Ishikawa (cell line): ENCODE data around the gene ENOX1.

Experiments used
- CEBPB ChIP-seq: IDR thresholded peaks from 2 replicates; pipeline ENCODE4 v1.6.1; 2012
- CREB1 ChIP-seq: IDR thresholded peaks from 2 replicates; pipeline ENCODE4 v1.6.1; 2012; ENCODE audit warnings: low read depth
- EGR1 ChIP-seq: IDR thresholded peaks from 2 replicates; pipeline ENCODE4 v1.6.1; 2012
- EP300 ChIP-seq: IDR thresholded peaks from 2 replicates; pipeline ENCODE4 v1.6.1; 2012; ENCODE audit warnings: borderline replicate concordance
- FOXM1 ChIP-seq: IDR thresholded peaks from 2 replicates; pipeline ENCODE4 v1.6.1; 2012; ENCODE audit warnings: low read depth, borderline replicate concordance
- MAX ChIP-seq: IDR thresholded peaks from 2 replicates; pipeline ENCODE4 v1.6.1; 2012
- NFIC ChIP-seq: IDR thresholded peaks from 2 replicates; pipeline ENCODE4 v1.6.1; 2012
- RAD21 ChIP-seq: IDR thresholded peaks from 2 replicates; pipeline ENCODE4 v1.6.1; 2012; ENCODE audit warnings: low read depth
- REST ChIP-seq: IDR thresholded peaks from 2 replicates; pipeline ENCODE4 v1.6.1; 2012; ENCODE audit warnings: low read depth, mild to moderate bottlenecking
- TAF1 ChIP-seq: IDR thresholded peaks from 2 replicates; pipeline ENCODE4 v1.6.1; 2012; ENCODE audit warnings: low read depth, mild to moderate bottlenecking
- TCF12 ChIP-seq: IDR thresholded peaks from 2 replicates; pipeline ENCODE4 v1.6.1; 2012; ENCODE audit warnings: low read depth
- TEAD4 ChIP-seq: IDR thresholded peaks from 2 replicates; pipeline ENCODE4 v1.6.1; 2012
- USF1 ChIP-seq: IDR thresholded peaks from 2 replicates; pipeline ENCODE4 v1.6.1; 2012
- YY1 ChIP-seq: IDR thresholded peaks from 2 replicates; pipeline ENCODE4 v1.6.1; 2012; ENCODE audit warnings: low read depth
- ZBTB7A ChIP-seq: IDR thresholded peaks from 2 replicates; pipeline ENCODE4 v1.6.1; 2012; ENCODE audit warnings: low read depth

Gene ENOX1

GRCh38 chr13:43794416-43794815 lies 7.6 kb upstream of the ENOX1 start:
- no peak for TF ChIP-seq CREB1
- no peak for TF ChIP-seq FOXM1
- no peak for TF ChIP-seq ZBTB7A
- TF ChIP-seq REST = no peak
- TF ChIP-seq TCF12 = no peak

- TF ChIP-seq NFIC (no peak), FOXM1 (no peak), ZBTB7A (no peak)
Measured at GRCh38 chr13:43792076-43792881, 5.5 kb upstream of the ENOX1 start.

- TF ChIP-seq TEAD4 (no peak), NFIC (no peak), CEBPB (no peak), FOXM1 (no peak), REST (no peak), ZBTB7A (no peak), CREB1 (no peak), YY1 (no peak), MAX (no peak), TCF12 (no peak), TAF1 (no peak), RAD21 (no peak), USF1 (no peak), EP300 (no peak), EGR1 (no peak)
Measured at GRCh38 chr13:43787997-43788396, 1.2 kb upstream of the ENOX1 start.

- TF ChIP-seq NFIC = no peak
- TF ChIP-seq YY1 = no peak
- no peak for TF ChIP-seq MAX
- no peak for TF ChIP-seq TEAD4
- TF ChIP-seq CEBPB = no peak
- no peak for TF ChIP-seq EP300
- no peak for TF ChIP-seq CREB1
- no peak for TF ChIP-seq EGR1
- TF ChIP-seq USF1 = no peak
- no peak for TF ChIP-seq RAD21
- no peak for TF ChIP-seq TAF1
- TF ChIP-seq FOXM1 = no peak
- TF ChIP-seq REST = no peak
- TF ChIP-seq ZBTB7A = no peak
- no peak for TF ChIP-seq TCF12
Measured at GRCh38 chr13:43787518-43787891, 733 bp upstream of the ENOX1 start.

GRCh38 chr13:43786472-43786765 lies 353 bp downstream of the ENOX1 start:
- TF ChIP-seq REST (no peak), YY1 (no peak), NFIC (no peak), CREB1 (no peak), RAD21 (no peak), USF1 (no peak), ZBTB7A (no peak), EP300 (no peak), TCF12 (no peak), CEBPB (no peak), FOXM1 (no peak), MAX (no peak), TEAD4 (no peak), EGR1 (no peak), TAF1 (no peak)
